Skeletal muscle tissue (tissue), 4 donors: ENCODE results near the gene PODNL1. TPM values are rescaled to one million over a fixed set of nuclear protein-coding genes. Genes with fewer than 3 reads are reported as not detected.

Source experiments
- H3K27ac ChIP-seq: one replicate; pipeline ENCODE4 v1.7.0; 2013; ENCODE audit warnings: mild to moderate bottlenecking, low read depth, low read length, inconsistent platforms
- H3K27me3 ChIP-seq, 3 donors: one replicate each; pipeline ENCODE4 v1.7.0; 2013; ENCODE audit warnings: low read length in 3 of 3; ENCODE audit not compliant: control insufficient read depth in 3 of 3, insufficient read depth in 3 of 3
- H3K36me3 ChIP-seq, 3 donors: one replicate each; pipeline ENCODE4 v1.7.0; 2013; ENCODE audit warnings: low read length in 3 of 3; ENCODE audit not compliant: control insufficient read depth in 3 of 3, insufficient read depth in 3 of 3
- H3K4me1 ChIP-seq, 3 donors: one replicate each; pipeline ENCODE4 v1.7.0; 2013; ENCODE audit warnings: low read length in 3 of 3, mild to moderate bottlenecking in 3 of 3; ENCODE audit not compliant: control insufficient read depth in 3 of 3, insufficient read depth in 3 of 3
- H3K4me3 ChIP-seq, 3 donors: one replicate each; pipeline ENCODE4 v1.7.0; 2013; ENCODE audit warnings: low read length in 3 of 3
- H3K9ac ChIP-seq, 3 donors: one replicate each; pipeline ENCODE4 v1.7.0; 2013; ENCODE audit warnings: low read length in 3 of 3, mild to moderate bottlenecking in 3 of 3, moderate library complexity in 2 of 3, low read depth in 1 of 3
- H3K9me3 ChIP-seq, 3 donors: one replicate each; pipeline ENCODE4 v1.7.0; 2013; ENCODE audit warnings: low read length in 3 of 3; ENCODE audit not compliant: control insufficient read depth in 3 of 3
- total RNA-seq: library from RNA; depleted of rRNA; stranded (reverse); fragments of >200 nt; gene quantifications from one replicate; pipeline ENCODE4 v1.2.3, GENCODE V29; 2014
- donor health status: Osteomylitis.

Gene PODNL1
- total RNA-seq, 1 donor from 2014 or later, result not detected

GRCh38 chr19:13885826-13886365 lies 52.3 kb downstream of the PODNL1 start:
- Histone ChIP-seq H3K27ac (no peak overlapping the region), H3K4me1 (peaks cover 5 to 11% (median 9%) of the 10 kb centered on the region in 3 donors), H3K9ac (no peak overlapping the region), H3K4me3 (no peak overlapping the region), H3K9me3 (no peaks in the 10 kb centered on the region), H3K27me3 (no peaks in the 10 kb centered on the region), H3K36me3 (no peaks in the 10 kb centered on the region)

GRCh38 chr19:13884726-13885591 lies 53.3 kb downstream of the PODNL1 start:
- no peak overlapping the region for H3K9ac ChIP-seq
- H3K4me3 ChIP-seq, result no peak overlapping the region
- H3K27me3 ChIP-seq, result no peaks in the 10 kb centered on the region
- H3K36me3 ChIP-seq, result no peaks in the 10 kb centered on the region
- H3K27ac ChIP-seq, result no peak overlapping the region
- H3K9me3 ChIP-seq, result no peaks in the 10 kb centered on the region
- peaks cover 12 to 18% (median 17%) of the 10 kb centered on the region in 3 donors for H3K4me1 ChIP-seq

- Histone ChIP-seq H3K9me3 (no peaks in the 10 kb centered on the region), H3K4me1 (peaks cover 17 to 26% (median 22%) of the 10 kb centered on the region in 3 donors), H3K36me3 (no peaks in the 10 kb centered on the region), H3K27me3 (no peaks in the 10 kb centered on the region), H3K27ac (no peak overlapping the region), H3K4me3 (no peak overlapping the region), H3K9ac (no peak overlapping the region)
Measured at GRCh38 chr19:13883516-13884064, 54.6 kb downstream of the PODNL1 start.

- Histone ChIP-seq H3K27me3 (no peaks in the 10 kb centered on the region), H3K9ac (no peak overlapping the region), H3K4me1 (peaks cover 17 to 26% (median 22%) of the 10 kb centered on the region in 3 donors), H3K9me3 (no peaks in the 10 kb centered on the region), H3K27ac (no peak overlapping the region), H3K4me3 (no peak overlapping the region), H3K36me3 (no peaks in the 10 kb centered on the region)
Measured at GRCh38 chr19:13882836-13883235, 55.4 kb downstream of the PODNL1 start.

GRCh38 chr19:13882419-13882795 lies 55.8 kb downstream of the PODNL1 start:
- Histone ChIP-seq H3K4me3 (no peak overlapping the region), H3K9ac (no peak overlapping the region), H3K27me3 (no peaks in the 10 kb centered on the region), H3K36me3 (no peaks in the 10 kb centered on the region), H3K4me1 (peaks cover 17 to 26% (median 22%) of the 10 kb centered on the region in 3 donors), H3K27ac (no peak overlapping the region), H3K9me3 (no peaks in the 10 kb centered on the region)

- peak overlapping the region; percentile 86 for H3K27ac ChIP-seq
- H3K9me3 ChIP-seq, result no peaks in the 10 kb centered on the region
- H3K27me3 ChIP-seq, result peaks cover 0 to 4% (median 0%) of the 10 kb centered on the region in 3 donors
- H3K4me3 ChIP-seq, result no peak overlapping the region
- H3K4me1 ChIP-seq, result peaks cover 17 to 26% (median 22%) of the 10 kb centered on the region in 3 donors
- H3K36me3 ChIP-seq, result no peaks in the 10 kb centered on the region
- H3K9ac ChIP-seq, result peak overlapping the region in 1 of 3 donors; percentile 45
Measured at GRCh38 chr19:13881692-13882418, 56.4 kb downstream of the PODNL1 start.

GRCh38 chr19:13881251-13881691 lies 56.9 kb downstream of the PODNL1 start:
- Histone ChIP-seq H3K27me3 (peaks cover 0 to 4% (median 0%) of the 10 kb centered on the region in 3 donors), H3K36me3 (no peaks in the 10 kb centered on the region), H3K4me1 (peaks cover 17 to 26% (median 22%) of the 10 kb centered on the region in 3 donors), H3K4me3 (no peak overlapping the region), H3K9ac (peak overlapping the region in 1 of 3 donors; percentile 45), H3K9me3 (no peaks in the 10 kb centered on the region), H3K27ac (peak overlapping the region; percentile 86)

Other genes starting within 250 kb of the PODNL1 start
- 16.2 TPM for gene MRI1, start 173.9 kb downstream of the PODNL1 start, total RNA-seq
- 36.0 TPM for gene C19orf53, start 164.0 kb downstream of the PODNL1 start, total RNA-seq
- 2.6 TPM for gene ZSWIM4, start 143.0 kb downstream of the PODNL1 start, total RNA-seq
- not detected for gene NANOS3, start 61.3 kb downstream of the PODNL1 start, total RNA-seq
- 1.6 TPM for gene BRME1, start 32.3 kb downstream of the PODNL1 start, total RNA-seq
- gene CC2D1A, start 32.2 kb downstream of the PODNL1 start, total RNA-seq, result 2.1 TPM
- gene DCAF15, start 14.1 kb upstream of the PODNL1 start, total RNA-seq, result 6.3 TPM
- gene RFX1, start 67.9 kb upstream of the PODNL1 start, total RNA-seq, result 4.7 TPM
- gene RLN3, start 89.7 kb upstream of the PODNL1 start, total RNA-seq, result not detected
- 2.6 TPM for gene IL27RA, start 93.3 kb upstream of the PODNL1 start, total RNA-seq
- not detected for gene PALM3, start 123.7 kb upstream of the PODNL1 start, total RNA-seq
- not detected for gene MISP3, start 134.4 kb upstream of the PODNL1 start, total RNA-seq
- gene C19orf67, start 147.4 kb upstream of the PODNL1 start, total RNA-seq, result not detected
- 12.5 TPM for gene SAMD1, start 152.3 kb upstream of the PODNL1 start, total RNA-seq
- gene PRKACA, start 179.3 kb upstream of the PODNL1 start, total RNA-seq, result 137 TPM
- 3.7 TPM for gene ASF1B, start 198.2 kb upstream of the PODNL1 start, total RNA-seq